NCI-H460 (cell line): ENCODE data around the gene TRAFD1. TPM values are rescaled to one million over a fixed set of nuclear protein-coding genes. Genes with fewer than 3 reads are reported as not detected.
"Not testable (repeated sequence)": the region's sequence is repeated elsewhere in the genome, so short reads cannot be mapped to it uniquely, and the experiment has no call there.

Experiments used
- DNase-seq: peaks from one replicate; pipeline ENCODE4 v3.0.0-alpha.2; 2016; ENCODE audit warnings: low read depth; ENCODE audit errors: extremely low read depth
- polyA plus RNA-seq: library from polyadenylated mRNA; depleted of rRNA; stranded (reverse); fragments of >200 nt; gene quantifications from 2 replicates; pipeline ENCODE4 v1.2.3, GENCODE V29; 2014; cell fraction: nucleus; rRNA removed
- total RNA-seq: library from RNA; depleted of rRNA; stranded (reverse); fragments of >200 nt; shearing (Covaris generic); gene quantifications from 2 replicates; pipeline ENCODE4 v1.2.3, GENCODE V29; 2014; rRNA removed

Gene TRAFD1, protein sequence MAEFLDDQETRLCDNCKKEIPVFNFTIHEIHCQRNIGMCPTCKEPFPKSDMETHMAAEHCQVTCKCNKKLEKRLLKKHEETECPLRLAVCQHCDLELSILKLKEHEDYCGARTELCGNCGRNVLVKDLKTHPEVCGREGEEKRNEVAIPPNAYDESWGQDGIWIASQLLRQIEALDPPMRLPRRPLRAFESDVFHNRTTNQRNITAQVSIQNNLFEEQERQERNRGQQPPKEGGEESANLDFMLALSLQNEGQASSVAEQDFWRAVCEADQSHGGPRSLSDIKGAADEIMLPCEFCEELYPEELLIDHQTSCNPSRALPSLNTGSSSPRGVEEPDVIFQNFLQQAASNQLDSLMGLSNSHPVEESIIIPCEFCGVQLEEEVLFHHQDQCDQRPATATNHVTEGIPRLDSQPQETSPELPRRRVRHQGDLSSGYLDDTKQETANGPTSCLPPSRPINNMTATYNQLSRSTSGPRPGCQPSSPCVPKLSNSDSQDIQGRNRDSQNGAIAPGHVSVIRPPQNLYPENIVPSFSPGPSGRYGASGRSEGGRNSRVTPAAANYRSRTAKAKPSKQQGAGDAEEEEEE
- 14.8 and 16.4 TPM in 2 replicates for total RNA-seq
- 12.3 and 17.6 TPM in 2 replicates for polyA plus RNA-seq

DNA sequence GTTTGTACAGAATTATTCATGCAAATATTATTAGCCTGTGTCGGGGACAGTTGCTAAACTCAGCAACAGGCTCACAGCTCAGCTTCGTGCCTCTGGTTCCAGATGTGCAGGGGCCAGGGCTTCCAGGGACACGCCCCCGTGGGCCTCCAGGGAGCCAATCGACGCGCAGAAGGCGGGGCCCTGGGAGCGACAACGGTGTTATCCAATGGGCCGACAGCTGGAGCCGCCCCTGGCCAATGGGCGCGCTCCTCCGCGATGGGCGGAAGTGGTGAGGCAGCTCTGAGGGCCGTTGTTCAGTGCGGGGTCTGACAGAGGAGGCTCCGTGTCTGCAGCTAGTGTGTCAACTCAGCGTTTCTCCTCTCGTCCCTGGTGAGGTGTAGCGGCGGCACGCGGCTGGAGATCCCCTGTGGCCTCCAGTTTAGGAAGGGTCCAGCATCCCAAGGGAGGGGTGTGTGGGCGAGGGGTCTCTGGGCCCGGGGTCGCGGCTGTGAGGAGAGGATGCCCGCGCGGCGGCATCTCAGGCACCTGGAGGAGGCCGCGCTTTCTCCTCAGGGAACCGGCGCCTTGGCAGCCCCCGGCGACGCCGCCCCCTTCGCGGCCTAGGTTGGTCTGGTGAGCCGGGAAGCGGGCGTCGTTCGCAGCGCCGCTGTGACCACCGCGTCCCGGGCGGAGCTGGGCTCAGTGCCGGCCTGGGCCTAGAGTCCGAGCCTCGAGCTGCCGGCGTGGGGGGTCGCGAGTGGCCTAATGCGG lies at the start of gene TRAFD1:
TSS of gene TRAFD1 (plus strand) at position 311 of the 750 bp plus-strand sequence. CDS start 4,963 bp downstream, outside the sequence.
- peak; percentile 95 for DNase-seq

DNA sequence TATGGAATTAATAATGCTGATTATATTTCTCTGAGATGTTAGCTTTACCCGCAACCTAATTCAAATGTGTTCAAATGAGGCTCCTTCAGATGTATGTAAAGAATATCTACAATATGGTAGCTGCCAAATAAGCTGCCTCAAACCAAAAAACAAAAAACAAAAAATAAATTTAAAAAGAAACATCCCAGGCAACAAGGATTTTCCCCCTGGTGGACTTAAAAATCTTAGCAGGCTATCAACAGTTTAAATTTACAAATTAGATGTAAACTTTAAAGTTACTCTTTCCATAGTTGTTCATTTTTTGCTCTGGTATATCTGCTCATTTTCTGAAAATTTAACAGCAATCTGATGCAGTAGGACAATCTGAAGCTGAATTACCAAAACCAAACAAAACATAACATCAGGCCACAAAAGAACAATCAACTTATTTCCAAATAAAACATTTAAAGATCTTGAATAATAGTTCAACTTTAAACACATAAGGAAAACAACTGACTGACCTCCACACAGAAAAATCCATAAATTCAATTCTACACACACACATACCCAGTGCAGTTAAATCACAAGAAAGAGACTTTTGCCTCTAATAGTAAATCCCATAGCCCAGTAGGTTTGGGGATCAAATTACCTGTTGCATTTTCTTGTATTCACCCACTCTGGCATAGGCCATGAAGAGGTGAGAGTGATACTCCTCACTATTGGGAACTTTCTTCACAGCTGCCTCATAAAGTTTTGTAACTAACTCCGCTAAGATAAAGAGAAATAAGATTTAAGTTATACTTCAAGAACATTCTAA lies 38.1 kb upstream of the TRAFD1 start:
- no peak for DNase-seq

DNA sequence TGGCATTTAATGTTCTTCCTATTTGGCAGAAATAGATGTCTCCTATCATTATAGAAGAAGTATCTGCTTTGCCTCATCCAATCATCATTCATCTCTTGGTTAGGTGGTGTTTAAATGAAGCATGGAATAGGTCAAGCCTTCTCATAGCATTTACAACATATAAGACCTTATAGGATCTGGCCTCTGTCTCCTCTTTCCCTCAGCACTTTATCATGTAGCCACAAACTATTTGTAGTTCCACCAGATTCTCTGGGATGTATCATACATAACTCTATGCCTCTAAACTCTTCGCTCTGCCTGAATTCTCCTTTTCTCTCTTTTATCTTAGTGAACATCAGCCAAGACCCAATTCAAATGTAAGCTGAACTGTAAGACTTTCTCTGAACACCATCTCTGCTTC lies 37.5 kb upstream of the TRAFD1 start:
- DNase-seq: no peak

DNA sequence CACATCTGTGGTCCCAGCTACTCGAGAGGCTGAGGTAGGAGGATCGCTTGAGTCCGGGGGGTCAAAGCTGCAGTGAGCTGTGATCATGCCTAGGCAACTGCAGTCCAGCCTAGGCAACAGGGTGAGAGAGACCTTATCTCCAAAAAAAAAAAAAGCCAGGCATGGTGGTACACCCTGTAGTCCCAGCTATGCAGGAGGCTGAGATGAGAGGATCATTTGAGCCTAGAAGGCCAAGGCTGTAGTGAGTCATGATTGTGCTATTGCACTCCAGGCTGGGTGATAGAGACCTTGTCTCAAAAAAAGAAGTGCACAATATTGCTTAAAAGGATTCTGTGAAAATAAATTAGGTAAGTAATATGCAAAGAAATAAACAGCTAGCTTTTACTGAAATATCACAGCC lies 33.8 kb upstream of the TRAFD1 start:
- DNase-seq: no peak

DNA sequence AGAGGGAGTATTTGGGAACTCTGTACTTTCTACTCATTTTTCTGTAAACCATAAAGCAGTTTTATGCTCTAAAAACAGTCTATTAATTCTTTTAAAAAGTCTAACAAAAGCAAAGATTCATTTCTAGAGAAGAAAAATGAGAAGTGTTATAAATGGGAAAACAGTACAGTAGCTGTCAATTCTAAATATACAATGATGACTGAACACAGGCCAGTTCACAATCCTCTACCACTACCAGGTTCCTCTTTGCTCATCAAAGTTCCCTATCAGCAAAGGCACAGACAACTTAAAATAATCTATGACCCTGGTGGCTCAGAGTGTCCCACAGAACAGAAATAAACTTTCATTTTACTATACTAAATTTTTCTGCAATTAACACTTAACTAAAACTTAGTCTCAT lies 29.3 kb upstream of the TRAFD1 start:
- no peak for DNase-seq

DNA sequence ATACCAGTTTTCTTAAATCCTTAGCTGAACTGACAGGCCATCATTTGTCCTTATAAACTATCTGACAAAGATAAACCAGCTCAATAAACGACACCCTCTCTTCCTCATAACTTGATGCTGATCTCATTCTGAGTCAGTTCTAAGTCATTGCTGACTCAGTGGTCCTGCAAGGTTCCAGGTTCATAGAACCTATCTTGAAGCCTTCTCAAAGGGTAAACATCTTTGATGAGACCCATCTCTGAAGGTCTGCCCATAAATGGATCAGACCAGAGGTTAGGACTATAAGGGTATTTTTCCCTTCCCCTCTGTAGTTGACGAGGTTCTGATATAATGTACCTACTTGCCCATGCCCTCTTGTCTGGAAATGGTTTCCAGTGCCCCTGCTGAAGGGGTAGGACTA lies 28.7 kb upstream of the TRAFD1 start:
- peak; percentile 38 for DNase-seq

DNA sequence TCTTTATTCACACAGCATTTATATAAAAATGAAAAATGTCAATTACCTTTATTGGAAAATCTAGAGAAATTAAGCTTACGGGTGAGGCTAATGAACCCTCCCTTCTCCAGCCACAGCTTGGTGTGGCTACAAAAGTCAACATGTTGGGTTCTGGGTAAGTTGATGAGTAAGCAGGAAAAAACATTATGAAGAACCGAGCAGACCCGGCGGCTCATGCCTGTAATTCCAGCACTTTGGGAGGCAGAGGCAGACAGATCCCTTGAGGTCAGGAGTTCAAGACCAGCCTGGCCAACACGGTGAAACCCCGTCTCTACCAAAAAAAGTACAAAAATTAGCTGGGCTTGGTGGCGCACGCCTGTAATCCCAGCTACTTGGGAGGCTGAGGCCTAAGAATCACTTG lies 27.7 kb upstream of the TRAFD1 start:
- DNase-seq: no peak

DNA sequence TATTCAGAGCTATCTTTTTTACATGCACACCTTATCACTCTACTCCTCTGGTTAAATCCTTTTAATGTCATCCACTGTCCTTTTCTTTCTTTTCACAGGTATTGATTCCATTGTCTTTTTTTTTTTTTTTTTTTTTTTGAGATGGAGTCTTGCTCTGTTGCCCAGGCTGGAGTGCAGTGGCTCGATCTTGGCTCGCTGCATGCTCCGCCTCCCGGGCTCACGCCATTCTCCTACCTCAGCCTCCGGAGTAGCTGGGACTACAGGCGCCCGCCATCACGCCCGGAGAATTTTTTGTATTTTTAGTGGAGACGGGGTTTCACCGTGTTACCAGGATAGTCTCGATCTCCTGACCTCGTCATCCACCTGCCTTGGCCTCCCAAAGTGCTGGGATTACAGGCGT lies 24.9 kb upstream of the TRAFD1 start:
- not testable (repeated sequence) for DNase-seq

DNA sequence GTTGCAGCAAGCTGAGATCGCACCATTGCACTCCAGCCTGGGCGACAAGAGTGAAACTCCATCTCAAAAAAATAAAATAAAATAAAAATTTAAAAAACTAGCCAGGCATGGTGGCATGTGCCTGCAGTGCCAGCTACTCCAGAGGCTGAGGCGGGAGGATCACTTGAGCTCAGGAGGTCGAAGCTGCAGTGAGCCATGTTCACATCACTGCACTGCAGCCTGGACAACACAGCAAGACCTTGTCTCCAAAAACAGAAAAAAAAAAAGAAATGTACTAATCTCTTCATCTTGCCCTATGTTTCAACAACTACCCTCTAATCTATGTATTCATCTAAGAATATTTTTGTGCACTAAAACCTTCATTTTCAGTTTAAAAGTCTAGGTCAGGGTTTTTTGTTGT lies 23.2 kb upstream of the TRAFD1 start:
- no peak for DNase-seq

DNA sequence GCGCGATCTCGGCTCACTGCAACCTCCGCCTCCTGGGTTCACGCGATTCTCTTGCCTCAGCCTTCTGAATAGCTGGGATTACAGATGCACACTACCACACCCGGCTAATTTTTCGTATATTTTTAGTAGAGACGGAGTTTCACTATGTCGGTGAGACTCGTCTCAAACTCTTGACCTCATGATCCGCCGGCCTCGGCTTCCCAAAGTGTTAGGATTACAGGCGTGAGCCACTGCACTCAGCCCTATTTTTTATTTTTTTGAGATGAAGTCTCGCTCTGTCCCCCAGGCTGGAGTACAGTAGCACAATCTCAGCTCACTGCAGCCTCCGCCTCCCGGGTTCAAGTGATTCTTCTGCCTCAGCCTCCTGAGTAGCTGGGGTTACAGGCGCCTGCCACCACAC lies 22.6 kb upstream of the TRAFD1 start:
- not testable (repeated sequence) for DNase-seq

DNA sequence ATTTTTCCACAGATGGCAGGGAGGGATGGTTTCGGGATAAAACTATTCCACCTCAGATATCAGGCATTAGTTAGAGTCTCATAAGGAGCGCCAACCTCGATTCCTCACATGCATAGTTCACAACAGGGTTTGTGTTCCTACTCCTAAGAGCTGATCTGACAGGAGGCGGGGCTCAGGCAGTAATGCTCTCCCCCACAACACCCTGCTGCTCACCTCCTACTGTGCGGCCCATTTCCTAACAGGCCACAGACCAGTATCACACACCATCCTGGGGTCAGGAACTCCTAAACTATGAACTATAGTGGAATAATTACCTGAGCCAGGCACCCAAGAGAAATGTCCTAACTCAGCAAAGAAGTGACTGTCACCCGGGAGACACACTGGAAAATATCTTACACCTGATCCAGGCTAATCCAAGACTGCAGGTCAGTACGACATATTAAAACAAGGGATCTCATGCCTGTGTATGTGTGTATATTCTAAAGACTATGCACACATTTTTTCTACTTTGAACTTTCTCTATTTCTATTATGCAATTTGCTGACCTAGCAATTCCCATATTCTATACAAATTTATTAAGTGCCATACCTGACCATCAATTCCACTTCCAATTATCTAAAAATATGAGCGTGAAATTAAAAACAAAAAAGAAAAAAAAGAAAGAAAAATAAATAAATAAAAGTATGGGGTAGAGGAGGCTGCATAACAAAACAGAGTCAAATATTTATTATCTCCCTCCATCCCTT lies 21.4 kb upstream of the TRAFD1 start:
- no peak for DNase-seq

DNA sequence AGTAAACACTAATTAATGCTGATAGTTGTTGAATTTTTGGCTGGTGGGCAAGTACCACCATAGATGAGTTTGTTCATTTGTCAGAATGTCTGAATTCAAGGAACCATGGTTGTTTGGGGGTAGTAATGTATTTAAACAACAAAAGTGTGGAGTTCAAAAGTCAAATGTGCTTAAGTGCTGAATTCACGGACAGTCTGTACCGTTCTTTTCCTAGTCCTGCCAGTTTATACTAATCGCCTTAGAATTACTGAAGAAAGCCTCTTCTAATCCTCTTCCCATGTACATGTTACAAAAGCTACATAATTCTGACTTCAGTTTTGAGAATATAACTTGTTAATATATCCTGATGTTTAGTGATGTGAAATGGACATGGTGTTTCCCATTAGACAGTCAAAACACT lies 19.5 kb upstream of the TRAFD1 start:
- no peak for DNase-seq

DNA sequence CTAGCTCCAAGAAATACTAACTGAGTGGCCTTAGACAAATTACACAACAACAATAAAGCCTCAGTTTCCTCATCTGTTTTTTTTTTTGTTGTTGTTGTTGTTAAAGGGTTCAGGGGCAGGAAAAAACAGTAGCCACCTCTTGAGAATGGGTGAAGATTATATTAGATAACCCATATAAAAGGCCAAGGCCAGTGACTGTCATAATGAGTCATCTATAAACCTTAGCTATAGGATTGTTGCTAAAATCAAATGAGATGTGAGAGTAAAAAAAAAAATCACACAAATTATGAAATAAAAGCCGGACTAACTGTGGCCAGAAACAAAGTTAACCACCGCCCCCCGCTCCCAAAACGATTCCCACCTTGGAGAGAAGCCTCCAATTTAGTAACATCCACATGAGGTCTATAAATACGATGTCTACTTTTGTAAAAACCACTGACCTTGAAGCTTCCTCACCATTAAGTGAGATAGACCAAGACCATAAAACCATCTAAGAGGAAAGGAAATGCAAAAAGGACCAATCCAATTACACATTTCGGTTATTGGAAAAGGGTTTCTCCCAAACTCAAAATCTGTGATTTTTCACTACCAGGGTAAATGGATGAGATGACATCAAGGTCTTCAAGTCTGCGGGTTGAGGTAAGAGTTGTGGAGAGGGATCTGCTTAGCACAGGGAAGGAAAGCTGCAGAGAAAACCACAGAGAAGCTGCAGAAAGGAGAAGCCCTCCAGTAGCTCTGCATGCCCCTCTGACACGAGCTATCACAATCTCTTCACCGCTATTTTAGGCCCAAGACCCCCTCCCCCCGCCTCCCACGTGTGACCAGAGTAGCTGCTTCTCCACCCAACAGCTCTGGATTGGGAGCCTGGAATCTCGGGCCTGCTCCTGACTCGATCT lies 17.8 kb upstream of the TRAFD1 start:
- no peak for DNase-seq

DNA sequence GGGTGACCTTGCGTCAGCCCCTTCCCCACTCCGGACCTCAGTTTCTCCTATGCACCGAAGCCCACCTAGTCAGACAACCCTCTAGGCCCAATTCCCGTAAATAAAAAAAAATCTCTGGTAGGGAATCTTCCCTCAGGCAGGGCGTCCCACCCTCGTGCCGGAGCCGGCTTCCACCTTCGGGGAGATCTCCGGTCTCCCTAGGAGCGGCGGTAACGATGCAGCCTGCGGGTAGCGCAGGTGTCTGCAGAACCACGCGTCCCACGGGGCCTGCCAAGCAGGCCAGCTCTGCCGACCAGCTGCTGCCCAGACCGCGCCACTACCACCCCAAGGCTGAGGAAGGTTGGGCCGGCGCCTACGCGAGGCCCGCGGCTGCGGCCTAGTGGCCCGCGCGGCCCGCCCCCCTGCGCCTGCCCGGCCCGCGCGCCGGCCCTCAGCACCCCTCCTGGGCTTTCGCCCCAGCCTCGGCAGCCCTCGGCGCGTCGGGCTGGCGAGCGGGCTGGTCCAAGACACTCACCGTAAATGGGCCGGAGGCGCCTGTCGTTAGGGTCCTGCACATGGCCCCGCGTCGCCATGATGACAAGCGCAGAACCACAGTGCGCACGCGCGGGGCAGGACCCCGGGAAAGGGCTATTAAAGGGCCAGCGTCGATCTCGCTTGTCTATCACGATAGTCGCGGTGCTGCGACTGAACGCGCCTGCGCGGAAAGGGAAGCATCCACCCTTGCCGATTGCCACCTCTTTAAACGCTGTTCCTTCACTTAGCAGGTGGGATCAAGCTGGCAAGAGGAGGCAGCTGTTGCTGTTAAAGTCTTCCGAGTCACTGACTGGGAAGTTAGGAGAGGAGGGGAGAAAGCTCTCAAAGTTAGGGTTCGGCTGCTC lies 16.9 kb upstream of the TRAFD1 start, which contains the start of gene NAA25:
TSS of gene NAA25 (minus strand) at position 582 of the 878 bp plus-strand sequence. CDS start at position 572, 10 bp downstream.
- DNase-seq: peak; percentile 85

DNA sequence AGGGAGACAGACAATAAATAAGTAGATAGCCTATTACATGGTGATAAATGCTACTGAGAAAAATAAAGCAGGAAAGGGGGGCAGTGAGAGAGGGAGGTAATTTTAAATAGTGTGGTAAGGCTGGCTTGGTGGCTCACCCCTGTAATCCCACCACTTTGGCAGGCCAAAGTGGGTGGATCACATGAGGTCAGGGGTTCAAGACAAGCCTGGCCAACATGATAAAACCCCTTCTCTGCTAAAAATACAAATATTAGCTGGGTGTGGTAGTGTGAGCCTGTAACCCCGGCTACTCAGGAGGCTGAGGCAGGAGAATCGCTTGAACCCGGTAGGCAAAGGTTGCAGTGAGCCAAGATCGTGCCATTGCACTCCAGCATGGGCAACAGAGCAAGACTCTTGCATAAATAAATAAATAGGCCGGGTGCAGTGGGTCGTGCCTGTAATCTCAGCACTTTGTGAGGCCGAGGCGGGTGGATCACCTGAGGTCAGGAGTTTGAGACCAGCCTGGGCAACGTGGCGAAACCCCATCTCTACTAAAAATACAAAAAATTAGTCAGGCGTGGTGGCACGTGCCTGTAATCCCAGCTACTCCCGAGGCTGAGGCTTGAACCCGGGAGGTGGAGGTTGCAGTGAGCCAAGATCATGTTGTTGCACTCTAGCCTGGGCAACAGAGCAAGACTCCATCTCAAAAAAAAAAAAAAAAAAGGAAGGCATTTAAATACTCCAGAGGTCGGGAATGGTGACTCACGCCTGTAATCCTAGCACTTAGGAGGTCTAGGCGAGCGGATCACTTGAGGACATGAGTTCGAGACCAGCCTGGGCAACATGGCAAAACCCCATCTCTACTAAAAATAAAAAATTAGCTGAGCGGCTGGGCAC lies 14.3 kb upstream of the TRAFD1 start:
- not testable (repeated sequence) for DNase-seq

DNA sequence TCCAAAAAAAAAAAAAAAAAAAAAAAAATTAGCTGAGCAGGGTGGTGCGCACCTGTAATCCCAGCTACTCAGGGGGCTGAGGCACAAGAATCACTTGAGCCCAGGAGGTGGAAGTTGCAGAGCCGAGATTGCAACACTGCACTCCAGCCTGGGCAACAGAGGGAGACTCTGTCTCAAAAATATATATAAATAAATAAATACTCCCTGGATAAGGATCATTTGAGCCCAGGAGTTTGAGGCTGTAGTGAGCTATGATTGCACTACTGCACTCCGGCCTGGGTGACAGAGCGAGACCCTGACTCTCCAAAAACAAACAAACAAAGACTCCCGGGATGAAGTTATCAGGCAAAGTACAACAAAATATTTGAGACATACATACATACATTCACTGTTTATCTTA lies 13.4 kb upstream of the TRAFD1 start:
- no peak for DNase-seq
